ENCODE data around the gene NPBWR2.
A peak's percentile ranks its signal among the peaks of the same experiment; 100 is the strongest.

The NPBWR2 gene

DNA sequence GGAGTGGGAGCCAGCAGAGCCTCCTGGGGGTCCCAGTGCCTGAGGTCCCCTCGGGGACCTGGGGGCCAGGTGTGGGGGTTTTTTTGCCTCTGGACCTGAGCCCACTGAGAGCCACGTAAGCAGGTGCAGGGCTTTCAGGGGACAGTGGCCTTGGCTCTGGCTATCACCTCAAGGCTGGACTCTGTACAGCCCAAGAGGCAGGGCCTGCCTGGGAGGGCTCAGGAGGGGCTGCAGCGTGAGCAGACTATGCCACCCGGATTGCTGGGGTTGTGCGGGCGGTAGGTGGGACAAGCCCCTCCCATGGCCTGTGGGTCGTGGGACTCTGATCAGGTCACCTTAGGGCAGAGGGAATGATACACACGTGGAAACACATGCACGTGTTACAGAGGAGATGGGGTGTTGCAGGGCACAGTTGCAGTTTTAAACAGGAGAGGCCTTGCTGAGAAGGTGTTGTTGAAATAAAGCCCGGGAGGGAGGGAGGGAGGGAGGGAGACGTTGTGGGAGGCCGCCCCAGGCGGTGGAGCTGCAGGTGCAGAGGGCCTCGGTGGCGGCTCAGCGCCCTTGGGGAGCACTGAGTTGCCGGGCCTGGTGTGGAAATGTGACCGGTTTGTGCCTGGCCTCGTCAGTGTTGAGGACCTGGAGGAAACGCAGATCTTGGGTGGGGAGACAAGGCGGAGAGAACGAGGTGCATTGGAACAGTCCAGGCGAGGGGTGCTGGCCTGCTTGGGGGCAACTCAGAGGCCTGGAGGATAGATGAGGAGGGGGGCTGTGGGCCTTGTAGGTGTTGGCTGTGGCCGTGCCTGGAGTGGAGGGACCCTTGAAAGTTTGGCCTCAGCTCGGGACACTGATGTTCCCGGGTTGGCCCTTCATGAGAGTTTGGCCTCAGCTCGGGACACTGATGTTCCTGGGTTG is 42.0 kb downstream of the NPBWR2 start:
- H3K4me1 ChIP-seq (ENCODE audit: insufficient read depth, low read length), result peaks cover 26% of the 10 kb centered on the region
- no peak overlapping the region for H3K9ac ChIP-seq (ENCODE audit: low read depth, low read length)
- H3K9me3 ChIP-seq (ENCODE audit: control insufficient read depth, insufficient read depth, low read length), result no peaks in the 10 kb centered on the region
- no peaks in the 10 kb centered on the region for H3K36me3 ChIP-seq (ENCODE audit: insufficient read depth, low read length)

DNA sequence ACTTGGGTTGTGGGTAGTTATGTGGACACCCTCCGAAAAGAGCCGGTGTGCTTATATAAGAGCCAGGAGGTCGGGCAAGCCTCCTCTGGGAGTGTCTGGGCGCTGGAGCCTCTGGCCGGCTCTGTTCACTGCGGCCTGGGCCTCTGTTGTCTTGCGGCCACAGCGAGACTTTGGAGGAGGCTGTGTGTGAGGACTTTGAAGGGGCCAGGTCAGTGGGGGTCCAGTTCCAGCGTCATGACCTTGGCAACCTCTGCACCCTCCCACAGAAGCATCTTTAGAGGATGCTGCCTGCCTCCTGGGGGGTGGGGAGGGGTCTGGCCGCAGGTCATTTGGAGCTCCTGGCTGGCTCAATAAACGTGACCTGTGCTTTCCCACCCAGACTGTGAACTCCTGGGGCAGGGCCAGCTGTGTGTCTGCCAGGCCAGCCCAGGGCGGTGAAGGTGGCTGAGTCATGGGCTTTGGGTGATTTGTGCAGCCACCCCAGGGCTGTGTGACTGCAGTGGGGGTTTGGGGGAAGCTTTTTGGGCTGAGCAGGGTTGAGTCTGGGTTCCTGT is 43.1 kb downstream of the NPBWR2 start:
- no peaks in the 10 kb centered on the region for H3K36me3 ChIP-seq (ENCODE audit: insufficient read depth, low read length)
- peak overlapping the region; percentile 80; the same call in 1 of the 2 replicates for H3K9ac ChIP-seq (ENCODE audit: low read depth, low read length)
- no peaks in the 10 kb centered on the region for H3K9me3 ChIP-seq (ENCODE audit: control insufficient read depth, insufficient read depth, low read length)
- peaks cover 26% of the 10 kb centered on the region for H3K4me1 ChIP-seq (ENCODE audit: insufficient read depth, low read length)

DNA sequence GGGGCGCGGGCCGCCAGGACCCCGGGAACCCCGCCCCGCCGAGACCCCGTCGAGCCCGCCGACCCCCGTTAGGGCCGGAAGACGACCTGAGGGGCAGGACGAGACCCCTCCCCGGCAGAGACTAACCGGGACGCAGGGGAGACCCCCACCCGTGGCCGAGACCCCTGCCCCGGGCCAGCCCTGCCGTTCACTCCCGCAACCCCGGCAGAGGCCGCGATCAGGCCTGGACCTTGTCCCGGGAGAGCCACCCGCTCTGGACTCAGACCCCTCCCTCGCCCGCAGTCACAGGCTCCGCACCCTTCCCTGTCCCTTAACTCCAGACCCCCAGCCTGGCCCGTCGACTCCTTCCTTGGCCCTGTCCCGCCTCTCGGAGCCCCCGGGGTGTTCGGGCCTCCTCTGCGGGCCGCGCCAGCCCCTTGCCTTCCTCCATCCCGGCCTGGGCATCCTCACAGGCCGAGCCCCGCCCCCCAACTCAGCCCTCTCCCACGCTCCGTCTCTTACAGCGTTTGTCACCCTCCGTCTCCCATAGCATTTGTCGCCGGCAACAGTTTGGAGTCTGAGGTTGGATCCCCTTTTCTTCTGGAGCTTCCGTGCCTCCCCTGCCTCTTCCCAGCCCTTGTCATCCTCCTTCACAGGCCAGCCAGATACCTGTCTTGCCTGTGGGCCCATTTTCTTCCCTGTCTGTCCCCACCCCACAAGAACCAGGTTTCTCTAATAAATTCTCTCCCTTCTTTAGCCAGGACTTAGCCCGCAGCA is 43.8 kb downstream of the NPBWR2 start:
- peaks cover 26% of the 10 kb centered on the region for H3K4me1 ChIP-seq (ENCODE audit: insufficient read depth, low read length)

DNA sequence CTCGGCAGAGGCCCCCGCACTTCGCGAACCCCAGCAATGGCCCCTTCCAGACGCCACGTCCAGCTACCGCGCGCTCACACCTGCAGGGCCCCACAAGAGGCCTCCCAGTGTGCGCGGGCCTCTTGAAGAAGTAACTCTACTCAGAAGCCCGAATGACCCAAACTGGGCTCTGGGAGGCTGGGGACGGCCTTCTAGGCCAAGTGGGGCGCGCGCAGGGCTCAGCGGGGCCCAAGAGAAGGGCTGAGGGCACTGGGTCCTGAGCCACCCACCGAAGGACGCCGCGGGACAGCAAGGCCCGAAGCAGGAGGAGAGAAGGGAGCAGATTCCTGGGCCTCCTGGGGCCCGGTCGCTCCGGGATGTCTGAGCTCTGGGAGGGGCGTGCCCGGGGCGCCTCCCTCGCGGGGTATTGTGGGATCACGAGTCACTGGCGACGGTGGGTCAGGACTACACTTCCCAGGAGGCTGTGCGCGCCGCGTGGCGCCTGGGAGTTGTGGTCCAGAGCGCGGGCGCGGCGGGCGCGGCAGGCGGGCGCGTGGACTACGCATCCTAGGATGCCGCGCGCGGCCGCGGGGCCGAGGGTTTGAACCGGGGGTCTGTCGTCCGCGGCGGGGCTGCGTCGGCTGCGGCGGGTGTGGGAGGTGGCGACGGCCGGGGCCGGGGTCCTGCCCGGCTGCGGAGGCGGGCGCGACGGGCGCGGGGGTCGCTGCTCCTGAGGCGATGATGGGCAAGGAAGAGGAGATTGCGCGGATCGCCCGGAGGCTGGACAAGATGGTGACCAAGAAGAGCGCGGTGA is 44.6 kb downstream of the NPBWR2 start, which contains the start of gene TCEA2:
TSS of gene TCEA2 (plus strand) at position 603 of the 793 bp plus-strand sequence. CDS start at position 718, 115 bp downstream.
- Histone ChIP-seq H3K9me3 (ENCODE audit: control insufficient read depth, insufficient read depth, low read length) (no peaks in the 10 kb centered on the region), H3K9ac (ENCODE audit: low read depth, low read length) (peak within 1 kb of the TSS; percentile 80), H3K36me3 (ENCODE audit: insufficient read depth, low read length) (no peaks in the 10 kb centered on the region), H3K4me1 (ENCODE audit: insufficient read depth, low read length) (peaks cover 26% of the 10 kb centered on the region)

More for the DNA sequence above, 43.8 kb downstream of the NPBWR2 start:
- Histone ChIP-seq H3K9ac (ENCODE audit: low read depth, low read length) (peak overlapping the region; percentile 80; the same call in 1 of the 2 replicates), H3K9me3 (ENCODE audit: control insufficient read depth, insufficient read depth, low read length) (no peaks in the 10 kb centered on the region), H3K36me3 (ENCODE audit: insufficient read depth, low read length) (no peaks in the 10 kb centered on the region)

DNA sequence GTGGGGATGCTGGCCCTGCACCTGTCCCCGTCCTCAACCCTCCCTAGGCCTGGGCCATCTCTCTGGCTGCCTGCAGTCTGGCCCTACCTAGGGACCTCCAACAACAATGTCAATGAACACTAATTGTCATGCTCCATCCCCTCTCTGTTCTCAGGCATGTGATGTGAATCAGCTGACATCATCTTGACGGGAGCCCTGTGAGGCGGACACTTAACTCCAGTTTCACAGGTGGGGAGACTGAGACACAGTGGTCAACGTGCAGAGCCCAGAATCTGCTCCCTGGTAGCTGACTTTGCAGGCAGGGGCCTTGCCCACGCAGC is 45.1 kb downstream of the NPBWR2 start:
- H3K36me3 ChIP-seq (ENCODE audit: insufficient read depth, low read length), result no peaks in the 10 kb centered on the region
- H3K9me3 ChIP-seq (ENCODE audit: control insufficient read depth, insufficient read depth, low read length), result no peaks in the 10 kb centered on the region
- peak overlapping the region; percentile 80; the same call in 1 of the 2 replicates for H3K9ac ChIP-seq (ENCODE audit: low read depth, low read length)
- H3K4me1 ChIP-seq (ENCODE audit: insufficient read depth, low read length), result peaks cover 29% of the 10 kb centered on the region

DNA sequence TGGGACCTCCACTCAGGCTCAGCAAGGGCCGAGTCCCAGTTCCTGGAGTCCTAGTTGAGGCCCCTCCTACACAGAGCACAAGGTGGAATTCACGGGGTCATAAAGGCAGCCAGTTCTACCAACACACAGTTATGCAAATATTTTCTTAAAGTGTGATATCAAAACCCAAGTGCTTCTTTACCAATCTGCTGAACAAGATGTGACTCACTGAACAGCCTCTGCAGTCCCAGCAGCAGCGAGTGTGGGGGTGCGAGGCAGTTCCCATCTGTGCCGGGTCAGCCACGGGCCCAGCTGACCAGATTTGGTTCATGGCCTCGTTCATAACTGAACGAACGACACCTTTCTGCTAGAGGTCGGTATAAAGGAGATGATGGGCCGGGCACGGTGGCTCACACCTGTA is 48.8 kb downstream of the NPBWR2 start:
- no peaks in the 10 kb centered on the region for H3K9me3 ChIP-seq (ENCODE audit: control insufficient read depth, insufficient read depth, low read length)
- no peaks in the 10 kb centered on the region for H3K36me3 ChIP-seq (ENCODE audit: insufficient read depth, low read length)
- H3K4me1 ChIP-seq (ENCODE audit: insufficient read depth, low read length), result peaks cover 19% of the 10 kb centered on the region; the same call in 1 of the 2 replicates
- no peak overlapping the region for H3K9ac ChIP-seq (ENCODE audit: low read depth, low read length)

DNA sequence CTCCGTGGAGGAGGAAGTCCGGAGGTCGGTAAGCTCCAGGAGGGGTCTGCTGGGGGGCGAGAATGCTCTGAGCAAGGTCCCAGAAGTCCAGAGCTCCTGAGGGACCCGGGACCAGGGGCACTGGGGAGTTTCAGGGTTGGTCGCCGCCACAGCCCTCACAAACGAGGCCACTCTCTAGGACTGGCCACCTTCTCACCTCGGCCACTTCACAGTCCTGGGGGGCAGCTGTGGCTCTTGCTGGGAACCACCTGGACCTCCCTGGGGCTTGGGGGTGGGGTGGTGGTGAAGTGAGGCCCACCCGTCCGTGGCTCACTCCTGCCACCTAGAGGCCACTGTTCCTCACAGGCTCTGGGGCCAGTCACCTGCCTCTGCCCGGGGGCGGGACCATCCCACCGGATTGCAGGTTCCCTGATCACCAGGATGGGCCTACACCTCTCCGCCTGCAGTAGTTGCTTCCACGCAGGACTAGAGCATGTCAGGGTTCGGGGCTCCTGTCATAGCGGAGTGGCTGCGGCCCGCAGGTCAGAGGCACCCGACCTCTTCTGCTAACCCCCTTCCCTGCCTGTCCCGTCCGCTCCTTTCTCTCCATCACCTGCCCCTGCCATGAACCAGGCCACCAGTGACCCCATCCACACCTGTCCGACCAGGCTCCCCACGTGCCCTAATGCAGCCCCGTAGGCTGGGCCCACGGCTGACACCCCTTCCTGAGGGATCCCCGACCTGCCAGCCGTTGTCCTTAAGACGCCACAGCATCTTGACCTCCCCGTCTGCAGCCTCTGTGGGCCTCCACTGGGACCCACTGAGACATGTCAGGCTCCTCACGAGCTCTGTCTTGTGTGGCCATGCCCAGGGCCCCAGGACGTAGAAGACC is 49.5 kb downstream of the NPBWR2 start:
- H3K9me3 ChIP-seq (ENCODE audit: control insufficient read depth, insufficient read depth, low read length), result no peaks in the 10 kb centered on the region
- H3K9ac ChIP-seq (ENCODE audit: low read depth, low read length), result peak overlapping the region; percentile 1; the same call in 1 of the 2 replicates
- H3K36me3 ChIP-seq (ENCODE audit: insufficient read depth, low read length), result no peaks in the 10 kb centered on the region
- peaks cover 20% of the 10 kb centered on the region; the same call in 1 of the 2 replicates for H3K4me1 ChIP-seq (ENCODE audit: insufficient read depth, low read length)

DNA sequence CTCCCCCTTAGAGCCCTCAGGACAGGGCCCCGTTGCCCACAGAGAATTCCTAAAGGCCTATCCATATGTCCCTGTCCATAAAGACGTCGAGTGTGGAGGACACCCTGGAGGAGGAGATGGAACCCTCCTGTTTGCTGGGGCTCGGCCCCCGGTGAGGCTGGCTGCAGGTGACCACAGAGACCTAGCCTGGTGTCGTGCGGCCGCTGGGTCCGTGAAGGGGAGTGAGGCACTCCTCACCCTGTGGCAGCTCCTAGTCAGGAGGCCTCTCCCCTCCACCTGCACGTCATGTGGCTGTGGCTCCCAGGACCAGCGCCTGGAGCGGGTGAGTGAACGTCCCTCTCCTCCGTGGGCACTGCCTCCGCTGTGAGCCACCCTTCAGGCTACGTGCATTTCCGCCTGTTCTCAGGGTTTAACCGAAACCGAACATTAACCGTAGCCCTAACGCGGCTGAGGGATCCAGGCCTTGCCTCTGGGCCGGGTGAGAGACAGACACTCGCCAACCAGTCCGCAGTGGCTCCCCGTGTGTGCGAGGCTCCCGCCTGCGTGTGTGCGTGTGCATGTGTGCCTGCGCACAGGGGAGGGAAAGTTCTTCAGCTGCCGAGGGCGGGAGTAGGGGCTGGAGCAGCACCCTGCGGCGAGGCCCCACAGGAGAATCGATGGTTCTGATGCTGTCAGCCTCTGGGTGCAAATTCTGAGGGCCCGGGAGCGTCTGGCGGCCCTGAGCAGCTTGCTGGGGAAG is 50.3 kb downstream of the NPBWR2 start:
- H3K9ac ChIP-seq (ENCODE audit: low read depth, low read length), result peak overlapping the region; percentile 1; the same call in 1 of the 2 replicates
- H3K4me1 ChIP-seq (ENCODE audit: insufficient read depth, low read length), result peaks cover 16% of the 10 kb centered on the region; the same call in 1 of the 2 replicates

DNA sequence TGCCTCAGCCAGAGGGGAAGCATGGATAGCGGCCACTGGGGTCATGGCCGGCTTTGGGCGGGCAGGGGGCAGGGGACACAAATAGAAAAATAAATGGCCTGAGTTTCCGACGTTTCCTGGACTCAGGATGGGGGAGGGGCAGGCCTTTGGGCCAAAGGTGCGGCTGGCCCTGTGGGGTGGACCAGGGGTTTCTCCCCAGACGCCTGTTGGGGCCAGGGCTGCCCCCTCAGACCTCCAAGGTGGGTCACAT is 50.8 kb downstream of the NPBWR2 start:
- H3K9me3 ChIP-seq (ENCODE audit: control insufficient read depth, insufficient read depth, low read length), result no peaks in the 10 kb centered on the region
- no peaks in the 10 kb centered on the region for H3K36me3 ChIP-seq (ENCODE audit: insufficient read depth, low read length)
- H3K9ac ChIP-seq (ENCODE audit: low read depth, low read length), result no peak overlapping the region
- peaks cover 15% of the 10 kb centered on the region; the same call in 1 of the 2 replicates for H3K4me1 ChIP-seq (ENCODE audit: insufficient read depth, low read length)

More for the DNA sequence above, 50.3 kb downstream of the NPBWR2 start:
- no peaks in the 10 kb centered on the region for H3K36me3 ChIP-seq (ENCODE audit: insufficient read depth, low read length)
- H3K9me3 ChIP-seq (ENCODE audit: control insufficient read depth, insufficient read depth, low read length), result no peaks in the 10 kb centered on the region

DNA sequence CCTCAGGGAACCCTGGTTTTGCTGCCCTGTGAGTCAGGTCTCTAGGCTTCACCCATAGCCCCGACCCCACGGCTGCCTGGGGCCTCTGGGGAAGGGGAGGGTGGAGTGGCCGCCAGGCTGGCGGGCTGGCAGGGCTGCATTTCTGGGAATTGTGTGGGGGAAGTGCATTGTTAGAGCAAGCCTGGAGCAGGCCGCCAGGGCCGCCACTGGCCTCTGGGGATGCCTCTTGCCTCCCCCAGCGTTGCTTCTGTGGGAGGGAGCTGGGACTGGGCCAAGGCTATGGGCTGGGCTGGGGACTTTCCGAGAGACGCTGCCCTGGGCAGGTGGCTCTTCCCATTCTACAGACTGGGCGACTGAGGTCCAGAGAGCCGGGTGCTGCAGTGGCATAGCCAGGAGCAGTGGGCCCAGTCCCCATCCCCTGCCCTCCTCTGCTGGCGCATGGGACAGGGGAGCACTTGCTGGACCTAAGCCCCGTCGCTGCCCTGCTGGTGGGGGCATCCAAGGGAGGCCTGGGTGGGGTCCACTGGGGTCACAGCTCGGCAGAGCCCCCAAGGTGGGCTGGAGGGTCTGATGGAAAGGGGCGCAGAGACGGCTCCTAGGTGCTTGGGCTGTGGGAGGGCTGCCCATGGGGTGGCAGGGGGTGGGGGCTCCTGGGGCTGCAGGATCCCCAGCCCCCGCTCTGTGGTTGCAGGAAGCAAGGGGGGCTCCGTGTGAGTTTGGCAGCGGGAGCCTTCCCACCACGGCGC is 51.3 kb downstream of the NPBWR2 start:
- H3K36me3 ChIP-seq (ENCODE audit: insufficient read depth, low read length), result no peaks in the 10 kb centered on the region
- H3K9ac ChIP-seq (ENCODE audit: low read depth, low read length), result no peak overlapping the region
- H3K4me1 ChIP-seq (ENCODE audit: insufficient read depth, low read length), result peaks cover 15% of the 10 kb centered on the region; the same call in 1 of the 2 replicates
- no peaks in the 10 kb centered on the region for H3K9me3 ChIP-seq (ENCODE audit: control insufficient read depth, insufficient read depth, low read length)

DNA sequence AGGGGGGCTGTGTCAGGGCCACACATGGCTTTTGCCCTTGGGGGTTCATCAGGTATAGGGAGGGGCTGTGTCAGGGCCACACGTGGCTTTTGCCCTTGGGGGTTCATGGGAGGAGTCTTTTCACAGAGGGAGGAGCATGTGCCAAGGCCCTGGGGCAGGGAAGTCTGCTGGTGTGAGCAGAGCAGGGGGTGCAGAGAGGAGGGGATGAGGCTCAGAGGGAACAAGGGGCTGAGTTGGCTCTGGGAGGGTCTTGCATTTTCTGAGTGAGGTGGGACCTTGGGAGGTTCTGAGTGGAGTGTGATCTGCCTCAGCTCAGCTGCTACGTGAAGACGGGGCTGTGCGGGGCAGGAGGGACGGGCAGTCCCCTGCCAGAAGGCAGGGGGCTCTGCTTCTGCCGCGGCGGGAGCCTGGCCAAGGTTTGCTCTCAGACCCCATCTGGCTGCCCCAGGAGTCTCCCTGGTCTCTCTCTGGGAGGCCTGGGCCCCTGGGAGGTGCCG is 51.9 kb downstream of the NPBWR2 start:
- H3K9ac ChIP-seq (ENCODE audit: low read depth, low read length), result no peak overlapping the region
- no peaks in the 10 kb centered on the region for H3K36me3 ChIP-seq (ENCODE audit: insufficient read depth, low read length)
- no peaks in the 10 kb centered on the region for H3K9me3 ChIP-seq (ENCODE audit: control insufficient read depth, insufficient read depth, low read length)
- H3K4me1 ChIP-seq (ENCODE audit: insufficient read depth, low read length), result peaks cover 15% of the 10 kb centered on the region; the same call in 1 of the 2 replicates

Measured in ES-I3 (cell line).